GM12878 (cell line): Measurements from ENCODE around the gene C1orf52. TPM values are rescaled to one million over a fixed set of nuclear protein-coding genes. Genes with fewer than 3 reads are reported as not detected.

Experiments used
- ATAC-seq: fragments of 200-7000 bp; cut with Tn5 transposase; 3 replicates; pipeline ENCODE4 v1.9.1; 2020; ENCODE audit warnings: mild to moderate bottlenecking, moderate library complexity
- BruUV-seq: library from RNA; stranded (reverse); fragments of 400-500 nt; replicated peaks from 2 replicates; lab custom pipeline; 2021; lab: Mats Ljungman, UMichigan
- CTCF ChIA-PET: fragments of 300-600 bp; sonication (Branson Sonifier 250); formaldehyde crosslinking; extraction: SDS; loops from one replicate; lab custom pipeline; 2021; ENCODE audit warnings: inconsistent platforms; lab: Yijun Ruan, JAX
- POLR2A ChIA-PET: fragments of 350-600 bp; formaldehyde crosslinking; extraction: SDS; loops from one replicate; lab custom pipeline; 2021; ENCODE audit warnings: inconsistent platforms; lab: Charles Lee
- RAD21 ChIA-PET: fragments of 300-600 bp; sonication (Branson Sonifier 250); formaldehyde crosslinking; loops from one replicate; lab custom pipeline; 2023; ENCODE audit warnings: antibody characterized with exemption; ENCODE audit not compliant: unreplicated experiment; lab: Charles Lee
- SMC1A ChIA-PET: fragments of 300-600 bp; sonication (Branson Sonifier 250); formaldehyde crosslinking; loops from one replicate; lab custom pipeline; 2023; ENCODE audit not compliant: unreplicated experiment, uncharacterized antibody; lab: Charles Lee
- DNase-seq: peaks from one replicate; pipeline ENCODE4 v3.0.0-alpha.2; 2011; ENCODE audit warnings: low read depth, low spot score
- FAIRE-seq: peaks from 3 replicates; lab custom pipeline; 2011; peaks lifted over from hg19 to GRCh38; lab: Jason Lieb, UNC
- H2AFZ ChIP-seq: 2 replicates; pipeline ENCODE4 v1.6.0; 2011; ENCODE audit warnings: low read depth, low read length, control low read depth; ENCODE audit not compliant: control insufficient read depth
- H3K27ac ChIP-seq: 2 replicates; pipeline ENCODE4 v1.5.1; 2011; ENCODE audit warnings: control low read depth; ENCODE audit not compliant: control insufficient read depth, insufficient read depth
- H3K27me3 ChIP-seq, 2 experiments: replicated peaks in 1 of 2; 2 replicates each; pipeline versions ENCODE4 v1.6.0 to v1.6.1; 2011; ENCODE audit warnings: low read length in 1 of 2; ENCODE audit not compliant: control insufficient read depth in 2 of 2, insufficient read depth in 2 of 2
- H3K36me3 ChIP-seq, 2 experiments: 2 replicates each; pipeline ENCODE4 v1.5.1; 2011; ENCODE audit warnings: low read length in 1 of 2; ENCODE audit not compliant: control insufficient read depth in 2 of 2, insufficient read depth in 2 of 2
- H3K4me1 ChIP-seq: 2 replicates; pipeline ENCODE4 v1.6.1; 2011; ENCODE audit warnings: mild to moderate bottlenecking, low read length, moderate library complexity, mixed read lengths; ENCODE audit not compliant: control insufficient read depth, insufficient read depth
- H3K4me2 ChIP-seq: 2 replicates; pipeline ENCODE4 v1.6.0; 2011; ENCODE audit warnings: control low read depth; ENCODE audit not compliant: control insufficient read depth, insufficient read depth
- H3K4me3 ChIP-seq: fragments of 200-600 bp; sonication (generic); 2 replicates; pipeline ENCODE4 v1.5.1; 2016
- H3K79me2 ChIP-seq: 2 replicates; pipeline ENCODE4 v1.6.0; 2011; ENCODE audit warnings: low read length; ENCODE audit not compliant: control insufficient read depth, insufficient read depth
- H3K9ac ChIP-seq: 2 replicates; pipeline ENCODE4 v1.8.0; 2011; ENCODE audit warnings: low read length, control low read depth, mixed read lengths; ENCODE audit not compliant: control insufficient read depth, insufficient read depth
- H3K9me3 ChIP-seq: replicated peaks from 3 replicates; pipeline ENCODE4 v1.5.1; 2011; ENCODE audit warnings: mild to moderate bottlenecking, low read length; ENCODE audit not compliant: control insufficient read depth, insufficient read depth
- H4K20me1 ChIP-seq: 2 replicates; pipeline ENCODE4 v1.6.0; 2011; ENCODE audit not compliant: control insufficient read depth, insufficient read depth
- BMI1 ChIP-seq: fragments of 450-650 bp; IDR thresholded peaks from 2 replicates; pipeline ENCODE4 v1.6.1; 2016; ENCODE audit warnings: mild to moderate bottlenecking, moderate library complexity, borderline replicate concordance
- CBX3 ChIP-seq: fragments of 200-600 bp; sonication (generic); IDR thresholded peaks from 2 replicates; pipeline ENCODE4 v1.6.1; 2016; ENCODE audit warnings: low read depth, borderline replicate concordance
- CHD2 ChIP-seq: IDR thresholded peaks from 2 replicates; pipeline ENCODE4 v1.6.1; 2011; ENCODE audit warnings: low read depth, low read length, improper control_type of control experiment, borderline replicate concordance
- CREM ChIP-seq: IDR thresholded peaks from 2 replicates; pipeline ENCODE4 v1.6.1; 2014; ENCODE audit warnings: antibody characterized with exemption, low read depth
- EED ChIP-seq: sonication (generic); IDR thresholded peaks from 2 replicates; pipeline ENCODE4 v1.6.1; 2016; ENCODE audit warnings: antibody characterized with exemption, low read depth
- NBN ChIP-seq: fragments of 450-650 bp; IDR thresholded peaks from 2 replicates; pipeline ENCODE4 v1.6.1; 2016
- NKRF ChIP-seq: fragments of 450-650 bp; conservative IDR thresholded peaks from 2 replicates; pipeline ENCODE4 v1.6.1; 2017; ENCODE audit warnings: mild to moderate bottlenecking, moderate library complexity
- PAX5 ChIP-seq: IDR thresholded peaks from 2 replicates; pipeline ENCODE4 v1.6.1; 2011; ENCODE audit warnings: low read depth, low read length, borderline replicate concordance
- RCOR1 ChIP-seq: conservative IDR thresholded peaks from 2 replicates; pipeline ENCODE4 v1.6.1; 2012; ENCODE audit warnings: low read depth, low read length, improper control_type of control experiment
- SMARCA5 ChIP-seq: fragments of 450-650 bp; IDR thresholded peaks from 2 replicates; pipeline ENCODE4 v1.6.1; 2017; ENCODE audit warnings: mild to moderate bottlenecking
- SUZ12 ChIP-seq: fragments of 200-600 bp; sonication (generic); IDR thresholded peaks from one replicate; pipeline ENCODE4 v1.6.1; 2018; ENCODE audit warnings: antibody characterized with exemption, mild to moderate bottlenecking; ENCODE audit not compliant: unreplicated experiment
- TCF7 ChIP-seq: IDR thresholded peaks from 2 replicates; pipeline ENCODE4 v1.6.1; 2014; ENCODE audit warnings: antibody characterized with exemption, borderline replicate concordance
- WGBS: methylation state at CpG from one replicate; pipeline ENCODE4 v1.1.6; 2016; ENCODE audit warnings: low lambda C conversion rate; ENCODE audit not compliant: insufficient replicate concordance, insufficient coverage; ENCODE audit errors: missing lambda C conversion rate; 5-methylcytosine and 5-hydroxymethylcytosine counted together
- in situ Hi-C: fragments of 300-500 bp; cut with MboI; formaldehyde crosslinking; loops from 9 replicates; pipeline ENCODE4 v1.14.3; 2018; ENCODE audit warnings: mixed read lengths
- intact Hi-C: fragments of 100-400 bp; cut with micrococcal nuclease; formaldehyde crosslinking; loops from one replicate; pipeline ENCODE4 v1.14.2; 2022; ENCODE audit not compliant: unreplicated experiment
- polyA plus RNA-seq, 11 experiments: library from polyadenylated mRNA; depleted of rRNA in 4 of 11; unstranded in 6 of 11; stranded (reverse) in 5 of 11; fragments of >200 nt; fragmentation: Nextera tagmentation in 4 of 11; fragmentation: Illumina TruSeq in 1 of 11; extraction: Ambion mirVana in 4 of 11; extraction: Trizol in 1 of 11; gene quantifications; 1 replicate in 1 of 11; 2 replicates in 10 of 11; pipeline versions ENCODE4 v1.2.1 to v1.2.3, GENCODE V29; 2011 to 2016; ENCODE audit warnings: inconsistent platforms in 2 of 11, missing spikeins in 2 of 11, low read depth in 1 of 11
- total RNA-seq, 4 experiments: library from RNA; depleted of rRNA in 3 of 4; stranded (reverse); fragments of >200 nt in 3 of 4; fragmentation: Illumina TruSeq in 1 of 4; extraction: Trizol in 1 of 4; gene quantifications; 2 replicates each; pipeline versions ENCODE4 v1.2.1 to v1.2.3, GENCODE V29; 2013 to 2021
- TF ChIP-seq, protein P1 (sequence below): fragments of 450-650 bp; IDR thresholded peaks from 2 replicates; pipeline ENCODE4 v1.6.1; 2017; ENCODE audit warnings: antibody characterized with exemption, mild to moderate bottlenecking, moderate library complexity
- TF ChIP-seq, protein P2 (sequence below): fragments of 150-350 bp; IDR thresholded peaks from 2 replicates; pipeline ENCODE4 v1.6.1; 2014; ENCODE audit warnings: mild to moderate bottlenecking, low read depth, low read length

Gene C1orf52
- total and polyA plus RNA-seq, 10 of the 15 experiments (the other 5 are each of a cell fraction or from before 2014, with no cell fraction given): 9.4 to 39.5 (median 17.6) TPM

GRCh38 chr1:85276978-85277639, 17.6 kb upstream of the C1orf52 start (continued):
- TF ChIP-seq CBX3: no peak
- TF ChIP-seq CHD2: no peak
- TF ChIP-seq RCOR1: no peak
- no peak for TF ChIP-seq TCF7
- TF ChIP-seq NKRF: peak; percentile 58; the same call in 1 of the 2 replicates
- TF ChIP-seq NBN: peak; percentile 9; the same call in 1 of the 2 replicates
- TF ChIP-seq PAX5: no peak
- peak; percentile 64; the same call in 1 of the 2 replicates for TF ChIP-seq SMARCA5

GRCh38 chr1:85276215-85276977, 16.9 kb upstream of the C1orf52 start, which contains the start of gene BCL10:
Gene BCL10, minus strand, starts transcription at chr1:85276632. Its CDS starts 280 bp downstream, at chr1:85276352.
- Histone ChIP-seq H3K79me2 (peaks cover 52% of the 10 kb centered on the region), H2AFZ (peak within 1 kb of the TSS; percentile 93), H3K36me3 (0 out of 4 replicates have a peak, but pooled peaks cover 0 to 5% of the 10 kb centered on the region in 2 experiments), H3K4me1 (peaks cover 4% of the 10 kb centered on the region), H3K9me3 (no peaks in the 10 kb centered on the region), H4K20me1 (no peaks in the 10 kb centered on the region), H3K4me2 (peak within 1 kb of the TSS; percentile 83), H3K9ac (peak within 1 kb of the TSS; percentile 90), H3K4me3 (peak within 1 kb of the TSS; percentile 87), H3K27ac (peak within 1 kb of the TSS; percentile 94), H3K27me3 (no peaks in the 10 kb centered on the region)
- POLR2A ChIA-PET: interaction anchor here (0.6 to 7.1 kb wide), 14 partner anchors 8 to 703 kb away, joined by 3 to 61 read pairs (median 5); partner anchors contain the start of genes C1orf52 and CTBS
- WGBS: under 1% methylated on average over 69 of the region's 78 CpGs
- ATAC-seq: peak; percentile 97
- RAD21 ChIA-PET: interaction anchor here (0.6 to 4.1 kb wide), 9 partner anchors 11 to 979 kb away, joined by 3 to 30 read pairs (median 5); partner anchors contain the start of gene C1orf52
- CTCF ChIA-PET: interaction anchor here (0.6 to 10.6 kb wide), 11 partner anchors 16 to 504 kb away, joined by 3 to 229 read pairs (median 5); partner anchors contain the start of gene C1orf52
- SMC1A ChIA-PET: interaction anchor here (0.7 to 11.2 kb wide), 12 partner anchors 9 to 519 kb away, joined by 3 to 110 read pairs (median 3); partner anchors contain the start of gene C1orf52
- peak; percentile 80 for FAIRE-seq
- intact Hi-C loops: loop anchor here (1.0 to 2.0 kb wide), 2 partner anchors 17 to 22 kb away; partner anchors contain the start of gene C1orf52
- in situ Hi-C loops: loop anchor here (10.0 kb wide), 1 partner anchor 702 kb away; the partner anchor contains the start of gene CTBS
- no TSS peak for BruUV-seq
- DNase-seq: peak; percentile 97
- TF ChIP-seq EED: no peak; the same call in 1 of the 2 replicates
- TF ChIP-seq, protein P1, sequence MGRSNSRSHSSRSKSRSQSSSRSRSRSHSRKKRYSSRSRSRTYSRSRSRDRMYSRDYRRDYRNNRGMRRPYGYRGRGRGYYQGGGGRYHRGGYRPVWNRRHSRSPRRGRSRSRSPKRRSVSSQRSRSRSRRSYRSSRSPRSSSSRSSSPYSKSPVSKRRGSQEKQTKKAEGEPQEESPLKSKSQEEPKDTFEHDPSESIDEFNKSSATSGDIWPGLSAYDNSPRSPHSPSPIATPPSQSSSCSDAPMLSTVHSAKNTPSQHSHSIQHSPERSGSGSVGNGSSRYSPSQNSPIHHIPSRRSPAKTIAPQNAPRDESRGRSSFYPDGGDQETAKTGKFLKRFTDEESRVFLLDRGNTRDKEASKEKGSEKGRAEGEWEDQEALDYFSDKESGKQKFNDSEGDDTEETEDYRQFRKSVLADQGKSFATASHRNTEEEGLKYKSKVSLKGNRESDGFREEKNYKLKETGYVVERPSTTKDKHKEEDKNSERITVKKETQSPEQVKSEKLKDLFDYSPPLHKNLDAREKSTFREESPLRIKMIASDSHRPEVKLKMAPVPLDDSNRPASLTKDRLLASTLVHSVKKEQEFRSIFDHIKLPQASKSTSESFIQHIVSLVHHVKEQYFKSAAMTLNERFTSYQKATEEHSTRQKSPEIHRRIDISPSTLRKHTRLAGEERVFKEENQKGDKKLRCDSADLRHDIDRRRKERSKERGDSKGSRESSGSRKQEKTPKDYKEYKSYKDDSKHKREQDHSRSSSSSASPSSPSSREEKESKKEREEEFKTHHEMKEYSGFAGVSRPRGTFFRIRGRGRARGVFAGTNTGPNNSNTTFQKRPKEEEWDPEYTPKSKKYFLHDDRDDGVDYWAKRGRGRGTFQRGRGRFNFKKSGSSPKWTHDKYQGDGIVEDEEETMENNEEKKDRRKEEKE: no peak
- no peak for TF ChIP-seq BMI1
- TF ChIP-seq NBN: no peak; the same call in none of the 2 replicates
- TF ChIP-seq CREM: peak; percentile 97
- TF ChIP-seq, protein P2, sequence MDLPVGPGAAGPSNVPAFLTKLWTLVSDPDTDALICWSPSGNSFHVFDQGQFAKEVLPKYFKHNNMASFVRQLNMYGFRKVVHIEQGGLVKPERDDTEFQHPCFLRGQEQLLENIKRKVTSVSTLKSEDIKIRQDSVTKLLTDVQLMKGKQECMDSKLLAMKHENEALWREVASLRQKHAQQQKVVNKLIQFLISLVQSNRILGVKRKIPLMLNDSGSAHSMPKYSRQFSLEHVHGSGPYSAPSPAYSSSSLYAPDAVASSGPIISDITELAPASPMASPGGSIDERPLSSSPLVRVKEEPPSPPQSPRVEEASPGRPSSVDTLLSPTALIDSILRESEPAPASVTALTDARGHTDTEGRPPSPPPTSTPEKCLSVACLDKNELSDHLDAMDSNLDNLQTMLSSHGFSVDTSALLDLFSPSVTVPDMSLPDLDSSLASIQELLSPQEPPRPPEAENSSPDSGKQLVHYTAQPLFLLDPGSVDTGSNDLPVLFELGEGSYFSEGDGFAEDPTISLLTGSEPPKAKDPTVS: no peak
- TF ChIP-seq SUZ12: no peak
